ENCODE data around the gene PIK3CB.
"Not testable (repeated sequence)": the region's sequence is repeated elsewhere in the genome, so short reads cannot be mapped to it uniquely, and the experiment has no call there.

PIK3CB gene

GRCh38 chr3:138806376-138807080, 28.2 kb downstream of the PIK3CB start:
- DNase-seq (ENCODE audit: low read depth in 2 of 2): no peak

GRCh38 chr3:138803006-138803653, 31.6 kb downstream of the PIK3CB start:
- DNase-seq (ENCODE audit: low read depth in 2 of 2): no peak

DNA sequence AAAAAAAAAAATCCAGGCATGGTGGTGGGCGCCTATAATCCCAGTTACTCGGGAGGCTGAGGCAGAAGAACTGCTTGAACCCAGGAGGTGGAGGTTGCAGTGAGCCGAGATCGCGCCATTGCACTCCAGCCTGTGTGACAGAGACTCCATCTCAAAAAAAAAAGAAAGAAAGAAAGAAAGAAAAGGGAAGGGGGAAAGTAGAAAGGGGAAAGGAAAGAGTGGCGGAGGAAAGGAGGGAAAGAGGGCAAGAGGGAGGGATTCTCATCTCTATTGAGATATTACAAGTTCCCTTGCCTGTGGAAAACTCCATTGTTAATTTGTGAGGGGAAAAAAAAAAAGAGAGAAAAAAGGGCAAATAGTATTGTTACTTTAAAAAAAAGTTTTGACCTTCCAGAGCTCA, 32.5 kb downstream of the PIK3CB start:
- not testable (repeated sequence) for DNase-seq (ENCODE audit: low read depth in 2 of 2)

DNA sequence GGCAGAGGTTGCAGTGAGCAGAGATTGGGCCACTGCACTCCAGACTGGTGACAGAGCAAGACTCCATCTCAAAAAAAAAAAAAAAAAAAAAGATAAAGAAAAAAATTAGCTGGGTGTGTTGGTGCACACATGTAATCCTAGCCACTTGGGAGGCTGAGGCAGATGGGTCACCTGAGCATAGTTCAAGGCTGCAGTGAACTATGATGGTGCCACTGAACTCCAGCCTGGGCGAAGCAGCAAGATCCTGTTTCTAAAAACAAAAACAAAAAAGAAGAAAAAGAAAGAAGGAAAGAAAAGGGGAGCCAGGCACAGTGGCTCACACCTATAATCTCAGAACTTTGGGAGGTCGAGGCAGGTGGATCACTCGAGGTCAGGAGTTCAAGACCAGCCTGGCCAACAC, 32.9 kb downstream of the PIK3CB start:
- no peak for DNase-seq (ENCODE audit: low read depth in 2 of 2)

- no peak for DNase-seq (ENCODE audit: low read depth in 2 of 2)
These were observed 34.5 kb downstream of the PIK3CB start for GRCh38 chr3:138800248-138800647.

DNA sequence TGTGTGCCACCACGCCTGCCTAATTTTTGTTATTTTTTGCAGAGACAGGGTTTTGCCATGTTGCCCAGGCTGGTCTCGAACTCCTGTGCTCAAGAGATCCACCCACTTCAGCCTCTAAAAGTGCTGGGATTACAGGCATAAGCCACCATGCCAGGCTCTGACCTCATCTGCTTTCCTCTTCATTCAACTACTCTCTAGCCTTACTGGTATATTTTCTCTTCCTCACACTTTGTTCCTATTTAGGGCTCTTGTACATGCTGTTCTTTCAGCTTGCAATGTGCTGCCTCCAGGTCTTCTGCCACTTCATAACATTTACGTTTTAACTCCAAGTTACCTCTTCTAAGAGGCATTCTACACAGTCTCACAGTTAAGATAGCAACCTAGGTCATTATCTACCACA, 34.9 kb downstream of the PIK3CB start:
- DNase-seq (ENCODE audit: low read depth in 2 of 2): no peak

DNA sequence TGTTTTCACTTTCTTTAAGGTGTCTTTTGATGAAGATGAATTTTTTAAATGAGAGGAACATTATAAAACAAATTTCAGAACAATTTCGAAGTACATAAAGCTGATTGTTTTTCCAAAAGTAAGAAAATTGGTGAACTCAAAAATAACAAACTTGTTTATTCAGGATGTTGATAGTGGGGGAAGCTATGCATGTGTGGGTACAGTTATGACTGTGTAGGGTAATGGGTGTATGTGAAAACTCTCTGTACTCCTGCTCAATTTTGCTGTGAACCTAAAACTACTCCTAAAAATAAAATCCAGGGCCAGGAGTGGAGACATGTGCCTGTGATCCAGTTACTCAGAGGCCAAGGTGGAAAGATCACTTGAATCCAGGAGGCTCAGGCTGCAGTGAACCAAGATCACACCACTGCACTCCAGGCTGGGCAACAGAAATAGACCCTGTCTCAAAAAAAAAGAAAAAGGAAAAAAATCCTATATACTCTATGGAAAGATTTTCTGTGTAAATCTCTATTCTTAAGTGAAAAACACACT, 37.2 kb downstream of the PIK3CB start:
- no peak for DNase-seq (ENCODE audit: low read depth in 2 of 2)

DNA sequence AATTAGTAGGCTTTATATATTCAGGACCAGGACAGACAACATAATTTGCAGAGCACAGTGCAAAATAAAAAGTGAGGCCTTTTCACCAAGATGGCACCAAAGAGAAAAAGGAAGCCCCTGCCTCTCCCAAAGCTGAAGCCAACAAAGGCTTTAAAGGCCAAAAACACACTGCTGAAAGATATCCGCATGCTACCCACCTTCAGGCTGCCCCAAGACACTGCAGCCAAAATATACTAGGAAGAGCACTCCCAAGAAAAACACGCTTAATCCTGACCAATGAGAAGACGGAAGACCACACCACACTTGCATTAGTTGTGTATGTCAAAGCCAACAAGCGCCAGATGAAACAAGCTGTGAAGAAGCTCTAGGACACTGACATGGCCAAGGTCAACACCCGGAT, 38.0 kb downstream of the PIK3CB start:
- no peak for DNase-seq (ENCODE audit: low read depth in 2 of 2)

- DNase-seq (ENCODE audit: low read depth in 2 of 2): no peak
These were observed 47.9 kb downstream of the PIK3CB start for GRCh38 chr3:138786788-138787271.

- DNase-seq (ENCODE audit: low read depth in 2 of 2): no peak
These were observed 48.8 kb downstream of the PIK3CB start for GRCh38 chr3:138785951-138786350.

DNA sequence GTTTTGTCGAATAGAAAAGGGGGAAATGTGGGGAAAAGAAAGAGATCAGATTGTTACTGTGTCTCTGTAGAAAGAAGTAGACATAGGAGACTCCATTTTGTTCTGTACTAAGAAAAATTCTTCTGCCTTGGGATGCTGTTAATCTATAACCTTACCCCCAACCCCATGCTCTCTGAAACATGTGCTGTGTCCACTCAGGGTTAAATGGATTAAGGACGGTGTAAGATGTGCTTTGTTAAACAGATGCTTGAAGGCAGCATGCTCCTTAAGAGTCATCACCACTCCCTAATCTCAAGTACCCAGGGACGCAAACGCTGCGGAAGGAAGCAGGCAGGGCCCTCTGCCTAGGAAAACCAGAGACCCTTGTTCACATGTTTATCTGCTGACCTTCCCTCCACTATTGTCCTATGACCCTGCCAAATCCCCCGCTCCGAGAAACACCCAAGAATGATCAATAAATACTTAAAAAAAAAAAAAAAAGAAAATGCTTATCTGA, 49.3 kb downstream of the PIK3CB start:
- not testable (repeated sequence) for DNase-seq (ENCODE audit: low read depth in 2 of 2)

- no peak for DNase-seq (ENCODE audit: low read depth in 2 of 2)
These were observed 52.0 kb downstream of the PIK3CB start for GRCh38 chr3:138782755-138783154.

DNA sequence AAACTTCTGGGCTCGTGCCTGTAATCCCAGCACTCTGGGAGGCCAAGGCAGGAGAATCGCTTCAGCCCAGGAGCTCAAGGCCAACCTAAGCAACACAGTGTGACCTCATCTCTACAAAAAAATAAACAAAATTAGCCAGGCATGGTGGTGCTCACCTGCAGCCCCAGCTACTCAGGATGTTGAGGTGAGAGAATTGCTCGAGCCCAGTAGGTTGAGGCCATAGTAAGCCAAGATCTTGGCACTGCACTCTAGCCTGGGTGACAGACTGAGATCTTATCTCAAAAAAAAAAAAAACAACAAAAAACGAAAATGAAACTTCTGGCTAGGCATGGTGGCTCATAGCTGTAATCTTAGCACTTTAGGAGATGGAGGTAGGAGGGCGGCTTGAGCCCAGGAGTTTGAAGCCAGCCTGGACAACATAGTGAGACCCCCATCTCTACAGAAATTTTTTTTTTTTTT, 53.7 kb downstream of the PIK3CB start:
- no peak for DNase-seq (ENCODE audit: low read depth in 2 of 2)

GRCh38 chr3:138778643-138779042, 56.1 kb downstream of the PIK3CB start:
- no peak for DNase-seq (ENCODE audit: low read depth in 2 of 2)

DNA sequence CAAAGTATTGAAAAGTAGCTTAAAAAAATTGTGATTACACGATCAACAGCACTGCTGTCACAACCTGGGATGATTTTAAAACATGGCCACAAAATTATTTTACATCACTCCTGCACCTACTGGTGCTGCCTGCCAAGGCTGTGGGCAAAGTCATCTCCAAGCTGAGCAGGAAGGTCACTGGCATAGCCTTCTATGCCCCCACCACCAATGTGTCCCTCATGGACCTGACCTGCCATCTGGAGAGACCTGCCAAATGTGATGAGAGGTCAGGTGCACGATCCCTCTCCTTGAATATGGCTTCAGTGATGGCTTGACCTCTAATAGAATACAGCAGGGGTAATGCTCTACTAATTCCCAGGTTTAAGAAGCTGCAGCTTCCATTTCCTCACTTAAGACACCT, 57.8 kb downstream of the PIK3CB start:
- DNase-seq (ENCODE audit: low read depth in 2 of 2): no peak

DNA sequence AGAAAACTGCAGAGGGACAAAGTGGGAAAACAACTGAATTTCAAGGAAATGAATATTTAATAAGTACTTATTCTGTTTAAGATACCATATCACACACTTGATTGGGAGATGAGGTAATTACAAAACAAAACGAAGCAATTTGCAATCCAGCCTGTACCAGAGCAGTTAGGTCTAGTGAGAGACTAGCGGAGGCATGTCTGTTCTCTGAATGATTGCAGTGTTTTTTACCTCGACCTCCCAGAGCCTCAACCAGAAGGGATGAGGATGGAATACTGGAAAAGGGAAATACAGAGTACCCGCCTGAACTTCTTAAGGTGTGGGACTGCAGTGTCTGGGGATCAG, 59.5 kb downstream of the PIK3CB start:
- no peak for DNase-seq (ENCODE audit: low read depth in 2 of 2)

DNA sequence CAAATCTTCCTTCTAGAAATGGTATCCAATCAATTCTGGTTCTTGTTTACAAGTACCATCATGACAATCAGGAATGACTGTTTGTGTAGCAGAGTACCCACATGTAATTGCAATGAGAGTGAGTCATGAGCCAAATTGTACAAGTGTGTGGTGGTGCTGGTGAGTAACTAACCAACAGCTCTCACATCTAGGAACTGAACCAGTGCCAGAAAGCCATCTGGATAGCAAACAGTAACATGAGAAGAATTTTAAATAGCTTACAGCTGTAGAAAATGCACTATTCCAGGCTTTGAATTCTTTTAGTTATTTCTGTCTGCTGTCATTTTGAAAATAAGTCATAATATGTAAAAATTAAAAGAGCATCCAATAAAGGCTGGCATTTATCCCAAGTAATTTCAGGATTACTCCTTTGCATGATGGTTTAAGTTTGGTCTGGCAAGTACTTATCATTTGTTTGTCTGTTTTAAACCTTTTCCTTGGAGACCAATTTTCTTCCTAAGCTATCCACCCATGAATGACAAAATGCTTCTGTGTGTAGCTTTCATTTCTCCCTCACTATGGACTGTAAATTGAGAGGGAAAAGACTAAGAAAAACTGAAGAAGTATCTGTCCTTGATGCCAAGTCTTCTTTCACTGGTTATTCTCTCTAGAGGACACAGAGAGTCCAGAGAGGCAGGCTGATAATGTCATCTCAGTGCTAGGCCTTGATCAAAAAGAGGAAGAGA, 60.0 kb downstream of the PIK3CB start:
- DNase-seq (ENCODE audit: low read depth in 2 of 2): no peak

DNA sequence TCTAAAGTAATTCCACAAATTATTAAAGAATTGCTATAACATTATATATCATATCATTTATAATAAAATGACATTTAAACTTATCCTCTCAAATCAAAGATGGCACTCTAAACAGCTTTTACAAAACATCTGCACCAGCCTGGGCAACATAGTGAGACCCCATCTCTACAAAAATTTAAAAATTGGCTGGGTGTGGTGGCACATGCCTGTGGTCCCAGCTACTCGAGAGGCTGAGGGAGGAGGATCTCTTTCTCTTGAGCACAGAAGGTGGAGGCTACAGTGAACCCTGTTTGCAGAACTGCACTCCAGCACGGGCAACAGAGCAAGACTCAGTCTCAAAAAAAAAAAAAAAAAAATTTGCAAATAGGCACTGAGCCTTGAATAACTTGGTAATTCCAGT, 63.1 kb downstream of the PIK3CB start:
- DNase-seq (ENCODE audit: low read depth in 2 of 2): no peak

DNA sequence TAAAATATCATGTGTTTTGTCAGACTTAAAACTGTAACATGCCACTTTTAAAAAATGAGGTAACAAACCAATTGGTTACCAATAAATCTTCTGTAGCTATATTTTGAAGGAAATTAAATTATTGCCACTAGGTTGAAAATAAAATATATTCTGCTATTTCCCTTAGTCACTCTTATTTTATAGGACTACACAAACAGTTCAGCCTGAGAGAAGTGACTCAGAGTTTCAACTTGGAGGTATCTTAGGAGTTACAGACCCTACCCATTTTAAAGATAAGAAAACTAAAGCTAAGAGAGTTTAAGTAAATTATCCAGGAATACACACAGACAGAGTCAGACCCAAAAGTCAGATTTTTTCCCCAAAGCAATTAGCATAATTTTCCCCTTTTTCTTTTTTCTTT, 65.1 kb downstream of the PIK3CB start:
- no peak for DNase-seq (ENCODE audit: low read depth in 2 of 2)

DNA sequence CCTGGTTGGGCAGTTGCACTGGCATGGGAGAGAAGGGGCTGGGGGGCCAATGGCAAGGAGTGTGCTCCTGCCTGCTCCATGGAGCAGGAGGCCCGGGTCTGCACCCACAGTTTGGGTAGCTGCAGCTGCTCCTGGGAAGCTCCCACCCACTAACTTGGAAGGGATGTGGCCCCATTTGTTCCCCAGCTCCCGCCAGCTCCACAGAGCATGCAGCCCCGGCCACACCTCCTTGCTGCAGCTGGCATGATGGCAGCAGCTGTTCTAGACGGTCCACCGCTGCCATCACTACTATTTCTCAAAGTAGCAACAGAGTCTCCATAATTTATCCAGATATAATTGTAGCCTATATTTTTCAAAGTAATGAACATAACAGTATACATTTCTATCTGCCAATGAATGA, 65.8 kb downstream of the PIK3CB start:
- no peak for DNase-seq (ENCODE audit: low read depth in 2 of 2)

DNA sequence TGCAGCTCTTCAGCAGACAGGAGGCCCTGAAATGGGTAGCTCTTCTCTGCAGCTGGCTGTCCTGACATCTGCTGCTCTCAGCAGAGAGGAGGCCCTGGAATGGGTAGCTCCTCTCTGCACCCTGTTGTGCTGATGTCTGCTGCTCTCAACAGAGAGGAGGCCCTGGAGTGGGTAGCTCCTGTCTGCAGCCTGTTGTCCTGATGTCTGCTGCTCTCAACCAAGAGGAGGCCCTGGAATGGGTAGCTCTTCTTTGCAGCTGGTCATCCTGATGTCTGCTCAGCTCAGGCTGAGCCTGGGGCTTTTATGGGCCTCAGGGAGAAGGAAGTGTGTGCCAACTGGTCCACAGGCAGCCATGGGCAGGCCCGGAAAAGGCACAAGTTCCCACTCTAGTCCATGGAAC, 66.6 kb downstream of the PIK3CB start:
- no peak for DNase-seq (ENCODE audit: low read depth in 2 of 2)

- no peak for DNase-seq (ENCODE audit: low read depth in 2 of 2)
These were observed 67.1 kb downstream of the PIK3CB start for GRCh38 chr3:138767498-138768104.
